Fibroblast of villous mesenchyme (primary cell): ENCODE results near the gene SRRD. TPM values are rescaled to one million over a fixed set of nuclear protein-coding genes. Genes with fewer than 3 reads are reported as not detected.

Experiments used
- DNase-seq: peaks from one replicate; pipeline ENCODE4 v3.0.0-alpha.2; 2010; ENCODE audit warnings: low read depth
- H3K4me3 ChIP-seq: 2 replicates; pipeline ENCODE4 v1.5.1; 2011; ENCODE audit warnings: low read depth, mild to moderate bottlenecking, low read length
- total RNA-seq: library from RNA; depleted of rRNA; stranded (reverse); fragments of >200 nt; gene quantifications from 2 replicates; pipeline ENCODE4 v1.2.3, GENCODE V29; 2012
- TF ChIP-seq, protein P1 (sequence below): IDR thresholded peaks from 2 replicates; pipeline ENCODE4 v1.5.1; 2012; ENCODE audit warnings: low read depth, mild to moderate bottlenecking, low read length; ENCODE audit not compliant: insufficient read depth

Gene SRRD
- total RNA-seq, 1 donor = 10.4 TPM

DNA sequence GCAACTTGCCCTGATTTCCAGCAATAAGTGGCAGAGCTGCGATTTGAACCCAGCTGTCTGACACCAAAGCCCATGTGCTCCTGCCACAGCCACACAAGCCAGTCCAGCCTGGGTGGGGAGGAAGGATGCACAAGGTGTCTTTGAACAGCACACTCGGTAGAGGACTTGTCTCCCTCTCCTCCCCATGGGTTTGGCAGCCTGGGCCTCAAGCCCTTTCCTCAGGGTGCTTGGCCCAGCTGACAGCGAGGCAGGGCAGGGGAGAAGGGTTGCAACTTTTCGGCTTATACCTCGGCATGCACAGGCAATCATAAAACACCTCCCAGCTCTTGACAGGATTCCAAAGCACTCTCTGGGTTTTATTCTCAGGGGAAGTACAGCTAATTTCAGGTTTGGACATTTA lies 35.3 kb upstream of the SRRD start:
- no peak for DNase-seq
- TF ChIP-seq, protein P1, sequence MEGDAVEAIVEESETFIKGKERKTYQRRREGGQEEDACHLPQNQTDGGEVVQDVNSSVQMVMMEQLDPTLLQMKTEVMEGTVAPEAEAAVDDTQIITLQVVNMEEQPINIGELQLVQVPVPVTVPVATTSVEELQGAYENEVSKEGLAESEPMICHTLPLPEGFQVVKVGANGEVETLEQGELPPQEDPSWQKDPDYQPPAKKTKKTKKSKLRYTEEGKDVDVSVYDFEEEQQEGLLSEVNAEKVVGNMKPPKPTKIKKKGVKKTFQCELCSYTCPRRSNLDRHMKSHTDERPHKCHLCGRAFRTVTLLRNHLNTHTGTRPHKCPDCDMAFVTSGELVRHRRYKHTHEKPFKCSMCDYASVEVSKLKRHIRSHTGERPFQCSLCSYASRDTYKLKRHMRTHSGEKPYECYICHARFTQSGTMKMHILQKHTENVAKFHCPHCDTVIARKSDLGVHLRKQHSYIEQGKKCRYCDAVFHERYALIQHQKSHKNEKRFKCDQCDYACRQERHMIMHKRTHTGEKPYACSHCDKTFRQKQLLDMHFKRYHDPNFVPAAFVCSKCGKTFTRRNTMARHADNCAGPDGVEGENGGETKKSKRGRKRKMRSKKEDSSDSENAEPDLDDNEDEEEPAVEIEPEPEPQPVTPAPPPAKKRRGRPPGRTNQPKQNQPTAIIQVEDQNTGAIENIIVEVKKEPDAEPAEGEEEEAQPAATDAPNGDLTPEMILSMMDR = no peak
- H3K4me3 ChIP-seq = no peak overlapping the region

DNA sequence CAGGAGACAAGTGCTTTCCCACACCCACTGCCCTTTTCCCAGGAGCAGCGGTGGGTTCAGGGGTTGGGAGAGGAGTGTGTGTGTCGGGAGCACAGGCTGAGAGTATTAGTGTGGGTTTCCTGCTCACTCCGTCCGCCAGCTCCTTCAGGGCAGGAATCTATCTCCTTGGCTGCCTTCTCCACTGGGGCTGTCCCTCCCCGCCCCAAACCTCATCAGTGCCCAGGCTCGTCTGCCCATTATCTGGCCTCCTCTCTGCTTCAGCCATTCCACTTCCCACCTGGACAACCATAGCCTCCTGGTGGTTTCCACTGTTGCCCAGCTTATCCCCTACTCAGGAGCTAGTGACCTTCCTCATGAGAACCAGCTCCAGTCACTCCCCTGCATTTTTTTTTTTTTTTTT lies 34.7 kb upstream of the SRRD start:
- no peak overlapping the region for H3K4me3 ChIP-seq
- no peak for DNase-seq
- TF ChIP-seq, protein P1 = no peak

GRCh38 chr22:26450453-26451185 lies 33.1 kb upstream of the SRRD start:
- TF ChIP-seq, protein P1 = no peak
- no peak overlapping the region for H3K4me3 ChIP-seq
- DNase-seq = no peak

DNA sequence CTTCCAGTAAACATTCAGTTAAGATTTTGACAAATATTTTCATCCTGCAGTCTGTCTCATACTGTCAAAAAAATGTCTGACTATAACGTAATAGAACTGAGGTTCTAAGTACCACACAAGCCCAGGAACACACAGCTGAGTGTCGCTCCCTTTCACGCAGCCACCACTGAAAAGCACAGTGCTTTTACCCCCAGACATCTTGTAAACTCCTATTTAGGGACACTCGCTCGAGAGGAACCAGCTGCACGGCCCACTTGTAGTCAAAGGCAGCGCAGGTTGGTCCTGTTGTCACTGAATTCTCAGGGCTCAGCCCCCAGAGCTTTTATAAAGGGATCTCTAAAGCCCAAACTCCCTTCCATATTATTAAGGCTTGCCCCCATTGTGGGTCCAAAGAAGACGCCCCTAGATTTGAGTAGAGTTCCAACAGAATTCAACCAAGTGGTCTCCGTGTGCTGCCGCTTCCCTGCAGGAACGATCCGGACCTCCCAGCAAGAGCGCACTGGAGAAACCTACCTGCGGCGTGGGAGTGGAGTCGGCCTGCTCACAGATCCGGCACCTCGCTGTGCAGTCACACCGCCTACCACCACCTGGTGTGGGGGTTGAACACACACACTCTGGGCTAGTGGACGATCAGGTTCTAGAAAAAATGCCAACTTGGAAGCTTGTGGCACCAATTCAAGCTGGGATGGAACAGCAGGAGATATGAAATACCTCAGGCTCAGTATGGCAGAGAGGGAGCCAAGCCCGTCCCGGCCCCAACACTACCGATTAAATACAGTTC lies 31.3 kb upstream of the SRRD start:
- no peak for DNase-seq
- no peak overlapping the region for H3K4me3 ChIP-seq
- TF ChIP-seq, protein P1 = no peak

GRCh38 chr22:26453216-26453615 lies 30.5 kb upstream of the SRRD start:
- DNase-seq = no peak
- TF ChIP-seq, protein P1 = no peak
- H3K4me3 ChIP-seq = no peak overlapping the region

DNA sequence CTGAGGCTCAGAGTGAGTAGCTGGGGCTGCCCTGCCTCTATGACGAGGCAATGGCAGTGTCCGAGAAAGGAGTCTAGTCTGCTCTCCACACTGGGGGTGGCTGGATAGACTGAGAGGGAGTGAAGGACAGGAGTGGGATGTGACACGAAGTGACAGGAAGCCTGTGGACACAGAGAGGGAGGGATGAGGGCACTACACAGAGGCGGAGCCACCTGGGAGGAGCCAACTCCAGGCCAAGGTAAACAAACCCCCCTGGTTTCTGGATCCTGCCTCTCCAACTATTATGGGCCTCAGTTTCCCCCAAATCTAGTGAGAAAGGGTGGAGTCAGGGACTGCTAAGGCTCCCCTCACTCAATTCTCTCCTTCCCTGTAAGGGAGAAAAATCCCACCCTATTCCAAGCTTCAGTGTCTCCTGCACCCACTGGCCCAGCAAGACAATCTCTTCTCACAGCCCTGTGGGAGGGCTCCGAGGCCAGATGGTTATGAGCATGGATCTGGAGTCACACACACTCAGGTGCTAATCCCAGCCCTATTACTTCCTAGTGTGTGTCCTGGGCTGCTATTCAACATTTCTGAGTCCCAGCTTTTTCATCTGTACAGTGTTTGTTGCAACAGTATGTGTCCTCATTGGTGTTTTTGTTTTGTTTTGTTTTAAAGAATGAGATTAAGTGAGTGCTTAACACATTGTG lies 29.7 kb upstream of the SRRD start:
- DNase-seq = no peak
- TF ChIP-seq, protein P1 = no peak
- H3K4me3 ChIP-seq = no peak overlapping the region
